Liver (tissue), 9 donors: ENCODE measurements around the gene KIAA1191. TPM values are rescaled to one million over a fixed set of nuclear protein-coding genes. Genes with fewer than 3 reads are reported as not detected.

Source experiments
- DNase-seq: peaks from one replicate; pipeline ENCODE4 v3.0.0-alpha.2; 2017; ENCODE audit warnings: low spot score
- H3K27ac ChIP-seq, 2 donors: one replicate each; pipeline ENCODE4 v1.7.0; 2013; ENCODE audit warnings: inconsistent platforms in 2 of 2, low read length in 2 of 2, control low read depth in 1 of 2, low read depth in 1 of 2, mild to moderate bottlenecking in 1 of 2
- H3K27me3 ChIP-seq, 4 donors: one replicate each; pipeline versions ENCODE4 v1.6.1 to v1.7.0; 2013; ENCODE audit warnings: low read length in 3 of 4, inconsistent platforms in 1 of 4, mild to moderate bottlenecking in 1 of 4, moderate library complexity in 1 of 4; ENCODE audit not compliant: control insufficient read depth in 4 of 4, insufficient read depth in 4 of 4
- H3K36me3 ChIP-seq, 4 donors: one replicate each; pipeline versions ENCODE4 v1.6.1 to v1.7.0; 2013; ENCODE audit warnings: low read length in 3 of 4, mild to moderate bottlenecking in 3 of 4, low read depth in 1 of 4, moderate library complexity in 1 of 4; ENCODE audit not compliant: control insufficient read depth in 4 of 4, insufficient read depth in 3 of 4
- H3K4me1 ChIP-seq, 4 donors: one replicate each; pipeline versions ENCODE4 v1.6.1 to v1.7.0; 2013; ENCODE audit warnings: low read length in 3 of 4, mild to moderate bottlenecking in 3 of 4, moderate library complexity in 1 of 4; ENCODE audit not compliant: control insufficient read depth in 4 of 4, insufficient read depth in 4 of 4
- H3K4me3 ChIP-seq, 3 donors: one replicate each; pipeline versions ENCODE4 v1.6.1 to v1.7.0; 2013; ENCODE audit warnings: low read length in 3 of 3, control low read depth in 1 of 3, low read depth in 1 of 3, mild to moderate bottlenecking in 1 of 3
- H3K9ac ChIP-seq, 2 donors: one replicate each; pipeline ENCODE4 v1.7.0; 2013; ENCODE audit warnings: low read length in 2 of 2, mild to moderate bottlenecking in 2 of 2, moderate library complexity in 2 of 2, control low read depth in 1 of 2, low read depth in 1 of 2
- H3K9me3 ChIP-seq, 4 donors: one replicate each; pipeline versions ENCODE4 v1.6.1 to v1.7.0; 2013; ENCODE audit warnings: low read length in 3 of 4; ENCODE audit not compliant: control insufficient read depth in 4 of 4
- EGR1 ChIP-seq, 2 donors: IDR thresholded peaks; 2 replicates each; pipeline ENCODE4 v1.6.1; 2016 to 2018; ENCODE audit warnings: antibody characterized with exemption in 2 of 2, low read depth in 2 of 2
- FOXA1 ChIP-seq: IDR thresholded peaks from 2 replicates; pipeline ENCODE4 v1.6.1; 2016; ENCODE audit warnings: antibody characterized with exemption
- FOXA2 ChIP-seq: IDR thresholded peaks from 2 replicates; pipeline ENCODE4 v1.6.1; 2016; ENCODE audit warnings: antibody characterized with exemption
- HNF4A ChIP-seq, 2 donors: conservative IDR thresholded peaks; 2 replicates each; pipeline ENCODE4 v1.6.1; 2016; ENCODE audit warnings: antibody characterized with exemption in 2 of 2, mild to moderate bottlenecking in 2 of 2
- HNF4G ChIP-seq: IDR thresholded peaks from 2 replicates; pipeline ENCODE4 v1.6.1; 2016; ENCODE audit warnings: antibody characterized with exemption
- RAD21 ChIP-seq, 2 donors: IDR thresholded peaks; 2 replicates each; pipeline ENCODE4 v1.6.1; 2016; ENCODE audit warnings: antibody characterized with exemption in 2 of 2, mild to moderate bottlenecking in 2 of 2
- RXRA ChIP-seq, 2 donors: IDR thresholded peaks; 2 replicates each; pipeline ENCODE4 v1.6.1; 2017 to 2018; ENCODE audit warnings: antibody characterized with exemption in 2 of 2, mild to moderate bottlenecking in 1 of 2
- SP1 ChIP-seq: IDR thresholded peaks from 2 replicates; pipeline ENCODE4 v1.6.1; 2018; ENCODE audit warnings: antibody characterized with exemption, mild to moderate bottlenecking
- TAF1 ChIP-seq: conservative IDR thresholded peaks from 2 replicates; pipeline ENCODE4 v1.6.1; 2016; ENCODE audit warnings: antibody characterized with exemption, mild to moderate bottlenecking
- YY1 ChIP-seq: IDR thresholded peaks from 2 replicates; pipeline ENCODE4 v1.6.1; 2016; ENCODE audit warnings: antibody characterized with exemption, mild to moderate bottlenecking
- WGBS: extraction: QIAGEN DNeasy Blood & Tissue Kit; methylation state at CpG from one replicate; pipeline ENCODE4 v1.1.7; 2013; 5-methylcytosine and 5-hydroxymethylcytosine counted together
- polyA plus RNA-seq, 2 donors: library from polyadenylated mRNA; stranded (reverse) in 1 of 2; unstranded in 1 of 2; fragments of 200-250 nt in 1 of 2; fragments of >200 nt in 1 of 2; fragmentation: Nextera tagmentation in 1 of 2; extraction: Ambion mirVana in 1 of 2; gene quantifications; one replicate each; pipeline versions ENCODE4 v1.2.1 to v1.2.3, GENCODE V29; 2013 to 2015
- total RNA-seq, 2 donors: library from RNA; depleted of rRNA; stranded (reverse); fragments of >200 nt; gene quantifications; one replicate each; pipeline ENCODE4 v1.2.3, GENCODE V29; 2014
- TF ChIP-seq, protein P1 (sequence below): IDR thresholded peaks from 2 replicates; pipeline ENCODE4 v1.6.1; 2016; ENCODE audit warnings: antibody characterized with exemption
- TF ChIP-seq, protein P2 (sequence below): IDR thresholded peaks from 2 replicates; pipeline ENCODE4 v1.6.1; 2016; ENCODE audit warnings: antibody characterized with exemption
- TF ChIP-seq, protein P3 (sequence below): IDR thresholded peaks from 2 replicates; pipeline ENCODE4 v1.6.1; 2016; ENCODE audit warnings: antibody characterized with exemption, mild to moderate bottlenecking
- donor health status: healthy.
- donor health status: healthy.
- donor health status: healthy.
- donor health status: healthy.
- donor health status: healthy.

The KIAA1191 gene
- total and polyA plus RNA-seq, 4 donors, result 25.7 to 37.2 (median 31.4) TPM

DNA sequence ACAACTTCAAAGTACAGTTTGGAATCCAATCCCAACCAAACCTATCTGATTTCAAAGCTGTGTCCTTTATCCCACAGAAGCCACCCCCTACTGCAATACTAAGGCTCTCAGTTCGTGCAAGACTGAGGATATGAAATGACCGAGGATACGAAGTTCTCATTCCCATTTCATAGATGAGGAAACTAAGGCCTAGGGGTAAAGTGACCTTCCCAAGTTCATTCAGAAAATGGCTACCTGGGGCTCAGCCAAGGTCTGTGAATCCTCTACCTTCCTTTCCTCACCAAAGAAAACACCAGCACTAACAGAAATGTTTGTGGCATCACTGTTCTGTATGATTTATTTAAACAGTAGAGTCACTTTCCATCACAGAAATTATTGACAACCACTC, 5.4 kb downstream of the KIAA1191 start:
- H3K9ac ChIP-seq, result no peak overlapping the region
- peaks cover 0 to 18% (median 5%) of the 10 kb centered on the region in 4 donors for H3K4me1 ChIP-seq
- 98% methylated on average over 3 of the region's 3 CpGs for WGBS
- H3K9me3 ChIP-seq, result no peaks in the 10 kb centered on the region
- TF ChIP-seq, protein P1, sequence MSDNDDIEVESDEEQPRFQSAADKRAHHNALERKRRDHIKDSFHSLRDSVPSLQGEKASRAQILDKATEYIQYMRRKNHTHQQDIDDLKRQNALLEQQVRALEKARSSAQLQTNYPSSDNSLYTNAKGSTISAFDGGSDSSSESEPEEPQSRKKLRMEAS, result no peak
- no peak for TF ChIP-seq EGR1 (IDR thresholded peaks at IDR 0.05; ENCODE audit: low read depth in 2 of 2)
- TF ChIP-seq TAF1, result no peak
- no peak for TF ChIP-seq YY1
- TF ChIP-seq RXRA (IDR thresholded peaks at IDR 0.05), result no peak
- TF ChIP-seq FOXA1, result no peak
- TF ChIP-seq SP1, result no peak
- no peak for TF ChIP-seq HNF4A (conservative IDR thresholded peaks at IDR 0.05)
- TF ChIP-seq FOXA2, result no peak
- no peaks in the 10 kb centered on the region for H3K27me3 ChIP-seq
- no peak overlapping the region for H3K27ac ChIP-seq
- H3K36me3 ChIP-seq, result peaks cover 0 to 45% (median 38%) of the 10 kb centered on the region in 4 donors
- no peak for DNase-seq
- no peak overlapping the region for H3K4me3 ChIP-seq

DNA sequence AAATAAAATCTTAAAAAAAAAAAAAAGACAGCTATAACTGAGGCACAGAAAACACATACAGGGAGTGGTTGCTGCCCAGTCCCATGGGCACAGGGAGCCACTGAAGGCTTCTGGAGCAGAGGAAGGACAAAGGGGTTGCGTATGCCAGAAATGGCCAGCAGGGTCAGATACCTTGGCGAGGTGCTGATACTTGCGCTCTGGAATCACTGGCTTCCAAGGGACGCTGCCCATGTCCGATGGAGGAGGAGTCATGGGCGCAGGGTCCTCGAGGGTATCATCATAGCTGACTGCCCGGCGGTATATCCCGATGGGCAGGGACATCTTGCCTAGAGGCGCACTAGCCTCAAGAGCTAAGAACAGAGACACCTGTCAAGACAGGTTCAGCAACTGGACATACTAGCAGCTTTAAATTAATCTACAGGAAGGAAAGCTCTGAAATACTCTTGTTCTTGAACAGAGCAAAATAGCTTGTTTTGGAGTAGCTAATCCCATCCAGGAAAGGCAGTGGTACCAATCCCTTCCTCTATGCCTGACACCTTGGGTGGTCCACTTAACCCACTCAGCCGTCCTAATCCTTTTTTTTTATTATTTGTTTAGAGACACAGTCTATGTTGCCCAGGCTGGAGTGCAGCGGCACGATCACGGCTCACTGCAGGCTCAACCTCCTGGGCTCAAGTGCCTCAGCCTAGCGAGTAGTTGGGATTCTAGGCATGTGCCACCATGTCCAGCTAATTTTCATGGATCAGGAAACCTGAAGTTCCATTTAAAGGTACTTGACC, 6.0 kb downstream of the KIAA1191 start:
- no peak for DNase-seq
- no peaks in the 10 kb centered on the region for H3K27me3 ChIP-seq
- WGBS, result 97% methylated on average over 16 of the region's 16 CpGs

DNA sequence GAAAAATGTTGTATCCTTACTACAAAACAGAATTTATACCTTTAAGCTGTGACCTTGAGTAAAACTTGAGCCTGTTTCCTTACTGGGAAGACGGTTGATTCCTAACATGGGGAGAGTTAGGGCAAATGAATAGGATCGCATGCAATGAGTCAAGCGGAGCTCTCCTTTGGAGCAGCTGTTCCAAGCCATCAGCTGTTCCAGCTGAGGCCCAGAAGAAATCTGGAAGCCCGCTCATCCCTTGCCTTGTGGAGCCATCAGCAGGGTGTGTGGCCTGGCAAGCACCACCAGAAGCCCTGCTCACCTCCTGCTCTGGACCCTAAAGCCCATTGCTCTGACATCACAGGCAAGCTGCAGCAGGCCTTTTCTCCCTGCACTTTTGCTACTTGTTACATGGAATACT, 8.0 kb downstream of the KIAA1191 start:
- Histone ChIP-seq H3K27me3 (no peaks in the 10 kb centered on the region), H3K4me3 (no peak overlapping the region), H3K27ac (no peak overlapping the region), H3K4me1 (peaks cover 0 to 15% (median 1%) of the 10 kb centered on the region in 4 donors), H3K9ac (no peak overlapping the region), H3K36me3 (peaks cover 4 to 60% (median 55%) of the 10 kb centered on the region in 4 donors), H3K9me3 (no peaks in the 10 kb centered on the region)
- WGBS, result 97% methylated on average over 4 of the region's 4 CpGs
- no peak for DNase-seq
- TF ChIP-seq HNF4G (no peak), RXRA (IDR thresholded peaks at IDR 0.05) (no peak), SP1 (no peak)
- TF ChIP-seq, protein P2, sequence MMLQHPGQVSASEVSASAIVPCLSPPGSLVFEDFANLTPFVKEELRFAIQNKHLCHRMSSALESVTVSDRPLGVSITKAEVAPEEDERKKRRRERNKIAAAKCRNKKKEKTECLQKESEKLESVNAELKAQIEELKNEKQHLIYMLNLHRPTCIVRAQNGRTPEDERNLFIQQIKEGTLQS, result no peak
- TF ChIP-seq, protein P3, sequence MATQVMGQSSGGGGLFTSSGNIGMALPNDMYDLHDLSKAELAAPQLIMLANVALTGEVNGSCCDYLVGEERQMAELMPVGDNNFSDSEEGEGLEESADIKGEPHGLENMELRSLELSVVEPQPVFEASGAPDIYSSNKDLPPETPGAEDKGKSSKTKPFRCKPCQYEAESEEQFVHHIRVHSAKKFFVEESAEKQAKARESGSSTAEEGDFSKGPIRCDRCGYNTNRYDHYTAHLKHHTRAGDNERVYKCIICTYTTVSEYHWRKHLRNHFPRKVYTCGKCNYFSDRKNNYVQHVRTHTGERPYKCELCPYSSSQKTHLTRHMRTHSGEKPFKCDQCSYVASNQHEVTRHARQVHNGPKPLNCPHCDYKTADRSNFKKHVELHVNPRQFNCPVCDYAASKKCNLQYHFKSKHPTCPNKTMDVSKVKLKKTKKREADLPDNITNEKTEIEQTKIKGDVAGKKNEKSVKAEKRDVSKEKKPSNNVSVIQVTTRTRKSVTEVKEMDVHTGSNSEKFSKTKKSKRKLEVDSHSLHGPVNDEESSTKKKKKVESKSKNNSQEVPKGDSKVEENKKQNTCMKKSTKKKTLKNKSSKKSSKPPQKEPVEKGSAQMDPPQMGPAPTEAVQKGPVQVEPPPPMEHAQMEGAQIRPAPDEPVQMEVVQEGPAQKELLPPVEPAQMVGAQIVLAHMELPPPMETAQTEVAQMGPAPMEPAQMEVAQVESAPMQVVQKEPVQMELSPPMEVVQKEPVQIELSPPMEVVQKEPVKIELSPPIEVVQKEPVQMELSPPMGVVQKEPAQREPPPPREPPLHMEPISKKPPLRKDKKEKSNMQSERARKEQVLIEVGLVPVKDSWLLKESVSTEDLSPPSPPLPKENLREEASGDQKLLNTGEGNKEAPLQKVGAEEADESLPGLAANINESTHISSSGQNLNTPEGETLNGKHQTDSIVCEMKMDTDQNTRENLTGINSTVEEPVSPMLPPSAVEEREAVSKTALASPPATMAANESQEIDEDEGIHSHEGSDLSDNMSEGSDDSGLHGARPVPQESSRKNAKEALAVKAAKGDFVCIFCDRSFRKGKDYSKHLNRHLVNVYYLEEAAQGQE, result no peak

More for the DNA sequence above, 6.0 kb downstream of the KIAA1191 start:
- Histone ChIP-seq H3K36me3 (peaks cover 0 to 49% (median 42%) of the 10 kb centered on the region in 4 donors), H3K9me3 (no peaks in the 10 kb centered on the region), H3K27ac (no peak overlapping the region), H3K4me1 (peaks cover 0 to 18% (median 5%) of the 10 kb centered on the region in 4 donors), H3K4me3 (no peak overlapping the region), H3K9ac (no peak overlapping the region)
- no peak for TF ChIP-seq RAD21 (IDR thresholded peaks at IDR 0.05)
